ENCODE data around the gene CD84.

DNA sequence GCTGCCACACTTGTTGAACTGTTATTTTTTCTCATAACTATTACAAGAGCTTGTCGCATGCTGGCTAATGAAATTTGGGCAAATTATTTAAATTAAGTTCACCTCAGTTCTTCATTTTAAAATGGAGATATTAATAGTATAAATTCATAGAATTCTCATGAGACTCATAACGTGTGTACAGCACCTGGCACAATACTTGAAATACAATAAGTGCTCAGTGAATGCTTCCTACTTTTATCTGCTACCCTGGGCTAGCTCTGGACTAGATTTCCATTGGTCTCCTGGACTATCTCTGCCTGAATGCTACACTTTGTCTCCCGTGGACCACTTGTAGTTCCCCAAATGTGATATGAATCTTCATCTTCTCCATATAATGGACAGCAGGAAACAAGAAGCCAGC lies 57.2 kb downstream of the CD84 start:
- TF ChIP-seq, protein P1, sequence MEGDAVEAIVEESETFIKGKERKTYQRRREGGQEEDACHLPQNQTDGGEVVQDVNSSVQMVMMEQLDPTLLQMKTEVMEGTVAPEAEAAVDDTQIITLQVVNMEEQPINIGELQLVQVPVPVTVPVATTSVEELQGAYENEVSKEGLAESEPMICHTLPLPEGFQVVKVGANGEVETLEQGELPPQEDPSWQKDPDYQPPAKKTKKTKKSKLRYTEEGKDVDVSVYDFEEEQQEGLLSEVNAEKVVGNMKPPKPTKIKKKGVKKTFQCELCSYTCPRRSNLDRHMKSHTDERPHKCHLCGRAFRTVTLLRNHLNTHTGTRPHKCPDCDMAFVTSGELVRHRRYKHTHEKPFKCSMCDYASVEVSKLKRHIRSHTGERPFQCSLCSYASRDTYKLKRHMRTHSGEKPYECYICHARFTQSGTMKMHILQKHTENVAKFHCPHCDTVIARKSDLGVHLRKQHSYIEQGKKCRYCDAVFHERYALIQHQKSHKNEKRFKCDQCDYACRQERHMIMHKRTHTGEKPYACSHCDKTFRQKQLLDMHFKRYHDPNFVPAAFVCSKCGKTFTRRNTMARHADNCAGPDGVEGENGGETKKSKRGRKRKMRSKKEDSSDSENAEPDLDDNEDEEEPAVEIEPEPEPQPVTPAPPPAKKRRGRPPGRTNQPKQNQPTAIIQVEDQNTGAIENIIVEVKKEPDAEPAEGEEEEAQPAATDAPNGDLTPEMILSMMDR (IDR thresholded peaks at IDR 0.05; ENCODE audit: low read depth, low read length, poor library complexity, severe bottlenecking), result no peak
- TF ChIP-seq EZH2phosphoT487 (IDR thresholded peaks at IDR 0.05; ENCODE audit: borderline replicate concordance, low read length), result no peak

Data from DOHH2 (cell line).